ENCODE data around the gene NOXA1.
A peak's percentile ranks its signal among the peaks of the same experiment; 100 is the strongest.
"Not testable (repeated sequence)": the region's sequence is repeated elsewhere in the genome, so short reads cannot be mapped to it uniquely, and the experiment has no call there.

The NOXA1 gene

GRCh38 chr9:137404961-137405567, 18.1 kb upstream of the NOXA1 start:
- Histone ChIP-seq H3K4me3 (ENCODE audit: low read length) (no peak overlapping the region), H3K27ac (ENCODE audit: low read depth, low read length) (no peak overlapping the region), H3K9ac (ENCODE audit: low read length) (no peak overlapping the region)

GRCh38 chr9:137405677-137406081, 17.5 kb upstream of the NOXA1 start:
- Histone ChIP-seq H3K27ac (ENCODE audit: low read depth, low read length) (no peak overlapping the region), H3K36me3 (ENCODE audit: control insufficient read depth, insufficient read depth, low read length) (no peaks in the 10 kb centered on the region), H3K27me3 (ENCODE audit: control insufficient read depth, insufficient read depth, low read length) (no peaks in the 10 kb centered on the region), H3K4me1 (ENCODE audit: control insufficient read depth, insufficient read depth, low read length) (no peaks in the 10 kb centered on the region), H3K9ac (ENCODE audit: low read length) (no peak overlapping the region), H3K4me3 (ENCODE audit: low read length) (no peak overlapping the region)

More at GRCh38 chr9:137404961-137405567, 18.1 kb upstream of the NOXA1 start:
- Histone ChIP-seq H3K4me1 (ENCODE audit: control insufficient read depth, insufficient read depth, low read length) (no peaks in the 10 kb centered on the region), H3K36me3 (ENCODE audit: control insufficient read depth, insufficient read depth, low read length) (no peaks in the 10 kb centered on the region), H3K27me3 (ENCODE audit: control insufficient read depth, insufficient read depth, low read length) (no peaks in the 10 kb centered on the region)

- Histone ChIP-seq H3K4me1 (ENCODE audit: control insufficient read depth, insufficient read depth, low read length) (no peaks in the 10 kb centered on the region), H3K4me3 (ENCODE audit: low read length) (no peak overlapping the region), H3K36me3 (ENCODE audit: control insufficient read depth, insufficient read depth, low read length) (no peaks in the 10 kb centered on the region), H3K27me3 (ENCODE audit: control insufficient read depth, insufficient read depth, low read length) (no peaks in the 10 kb centered on the region), H3K9ac (ENCODE audit: low read length) (no peak overlapping the region), H3K27ac (ENCODE audit: low read depth, low read length) (no peak overlapping the region)
Measured at GRCh38 chr9:137406085-137406760, 17.0 kb upstream of the NOXA1 start.

GRCh38 chr9:137406876-137407589, 16.2 kb upstream of the NOXA1 start:
- Histone ChIP-seq H3K9ac (ENCODE audit: low read length) (no peak overlapping the region), H3K27ac (ENCODE audit: low read depth, low read length) (no peak overlapping the region), H3K36me3 (ENCODE audit: control insufficient read depth, insufficient read depth, low read length) (no peaks in the 10 kb centered on the region)

GRCh38 chr9:137407590-137408300, 15.4 kb upstream of the NOXA1 start:
- H3K27ac ChIP-seq (ENCODE audit: low read depth, low read length), result no peak overlapping the region
- no peaks in the 10 kb centered on the region for H3K27me3 ChIP-seq (ENCODE audit: control insufficient read depth, insufficient read depth, low read length)
- H3K4me1 ChIP-seq (ENCODE audit: control insufficient read depth, insufficient read depth, low read length), result no peaks in the 10 kb centered on the region
- no peaks in the 10 kb centered on the region for H3K36me3 ChIP-seq (ENCODE audit: control insufficient read depth, insufficient read depth, low read length)
- no peak overlapping the region for H3K9ac ChIP-seq (ENCODE audit: low read length)
- peak overlapping the region; percentile 34 for H3K4me3 ChIP-seq (ENCODE audit: low read length)

More at GRCh38 chr9:137406876-137407589, 16.2 kb upstream of the NOXA1 start:
- no peaks in the 10 kb centered on the region for H3K27me3 ChIP-seq (ENCODE audit: control insufficient read depth, insufficient read depth, low read length)
- peak overlapping the region; percentile 54 for H3K4me3 ChIP-seq (ENCODE audit: low read length)
- H3K4me1 ChIP-seq (ENCODE audit: control insufficient read depth, insufficient read depth, low read length), result no peaks in the 10 kb centered on the region

- H3K36me3 ChIP-seq (ENCODE audit: control insufficient read depth, insufficient read depth, low read length), result no peaks in the 10 kb centered on the region
- H3K27ac ChIP-seq (ENCODE audit: low read depth, low read length), result no peak overlapping the region
- no peaks in the 10 kb centered on the region for H3K4me1 ChIP-seq (ENCODE audit: control insufficient read depth, insufficient read depth, low read length)
- no peaks in the 10 kb centered on the region for H3K27me3 ChIP-seq (ENCODE audit: control insufficient read depth, insufficient read depth, low read length)
- H3K4me3 ChIP-seq (ENCODE audit: low read length), result no peak overlapping the region
- H3K9ac ChIP-seq (ENCODE audit: low read length), result no peak overlapping the region
Measured at GRCh38 chr9:137408651-137409405, 14.4 kb upstream of the NOXA1 start.

GRCh38 chr9:137409515-137409914, 13.7 kb upstream of the NOXA1 start:
- Histone ChIP-seq H3K27ac (ENCODE audit: low read depth, low read length) (no peak overlapping the region), H3K4me3 (ENCODE audit: low read length) (no peak overlapping the region), H3K27me3 (ENCODE audit: control insufficient read depth, insufficient read depth, low read length) (no peaks in the 10 kb centered on the region), H3K9ac (ENCODE audit: low read length) (no peak overlapping the region), H3K4me1 (ENCODE audit: control insufficient read depth, insufficient read depth, low read length) (no peaks in the 10 kb centered on the region), H3K36me3 (ENCODE audit: control insufficient read depth, insufficient read depth, low read length) (no peaks in the 10 kb centered on the region)

- not testable (repeated sequence) for H3K4me1 ChIP-seq (ENCODE audit: control insufficient read depth, insufficient read depth, low read length); H3K27ac ChIP-seq (ENCODE audit: low read depth, low read length)
Measured at GRCh38 chr9:137410236-137410890, 12.8 kb upstream of the NOXA1 start.

GRCh38 chr9:137410891-137411249, 12.3 kb upstream of the NOXA1 start:
- H3K36me3 ChIP-seq (ENCODE audit: control insufficient read depth, insufficient read depth, low read length), result no peaks in the 10 kb centered on the region
- H3K4me1 ChIP-seq (ENCODE audit: control insufficient read depth, insufficient read depth, low read length), result no peaks in the 10 kb centered on the region
- no peak overlapping the region for H3K9ac ChIP-seq (ENCODE audit: low read length)
- H3K27me3 ChIP-seq (ENCODE audit: control insufficient read depth, insufficient read depth, low read length), result no peaks in the 10 kb centered on the region
- H3K4me3 ChIP-seq (ENCODE audit: low read length), result no peak overlapping the region
- no peak overlapping the region for H3K27ac ChIP-seq (ENCODE audit: low read depth, low read length)

More at GRCh38 chr9:137410236-137410890, 12.8 kb upstream of the NOXA1 start:
- H3K36me3 ChIP-seq (ENCODE audit: control insufficient read depth, insufficient read depth, low read length); H3K27me3 ChIP-seq (ENCODE audit: control insufficient read depth, insufficient read depth, low read length); H3K9ac ChIP-seq (ENCODE audit: low read length); H3K4me3 ChIP-seq (ENCODE audit: low read length): not testable (repeated sequence)

GRCh38 chr9:137411260-137411644, 11.9 kb upstream of the NOXA1 start:
- Histone ChIP-seq H3K36me3 (ENCODE audit: control insufficient read depth, insufficient read depth, low read length) (no peaks in the 10 kb centered on the region), H3K4me1 (ENCODE audit: control insufficient read depth, insufficient read depth, low read length) (no peaks in the 10 kb centered on the region), H3K4me3 (ENCODE audit: low read length) (peak overlapping the region; percentile 27), H3K27me3 (ENCODE audit: control insufficient read depth, insufficient read depth, low read length) (no peaks in the 10 kb centered on the region), H3K9ac (ENCODE audit: low read length) (no peak overlapping the region), H3K27ac (ENCODE audit: low read depth, low read length) (no peak overlapping the region)

GRCh38 chr9:137411645-137412380, 11.4 kb upstream of the NOXA1 start:
- peak overlapping the region; percentile 27 for H3K4me3 ChIP-seq (ENCODE audit: low read length)
- no peaks in the 10 kb centered on the region for H3K4me1 ChIP-seq (ENCODE audit: control insufficient read depth, insufficient read depth, low read length)
- no peaks in the 10 kb centered on the region for H3K27me3 ChIP-seq (ENCODE audit: control insufficient read depth, insufficient read depth, low read length)
- H3K9ac ChIP-seq (ENCODE audit: low read length), result no peak overlapping the region
- no peaks in the 10 kb centered on the region for H3K36me3 ChIP-seq (ENCODE audit: control insufficient read depth, insufficient read depth, low read length)
- H3K27ac ChIP-seq (ENCODE audit: low read depth, low read length), result no peak overlapping the region
